Measurements from ENCODE around the gene NSDHL.
A peak's percentile ranks its signal among the peaks of the same experiment; 100 is the strongest.
"Not testable (repeated sequence)": the region's sequence is repeated elsewhere in the genome, so short reads cannot be mapped to it uniquely, and the experiment has no call there.

Gene NSDHL

DNA sequence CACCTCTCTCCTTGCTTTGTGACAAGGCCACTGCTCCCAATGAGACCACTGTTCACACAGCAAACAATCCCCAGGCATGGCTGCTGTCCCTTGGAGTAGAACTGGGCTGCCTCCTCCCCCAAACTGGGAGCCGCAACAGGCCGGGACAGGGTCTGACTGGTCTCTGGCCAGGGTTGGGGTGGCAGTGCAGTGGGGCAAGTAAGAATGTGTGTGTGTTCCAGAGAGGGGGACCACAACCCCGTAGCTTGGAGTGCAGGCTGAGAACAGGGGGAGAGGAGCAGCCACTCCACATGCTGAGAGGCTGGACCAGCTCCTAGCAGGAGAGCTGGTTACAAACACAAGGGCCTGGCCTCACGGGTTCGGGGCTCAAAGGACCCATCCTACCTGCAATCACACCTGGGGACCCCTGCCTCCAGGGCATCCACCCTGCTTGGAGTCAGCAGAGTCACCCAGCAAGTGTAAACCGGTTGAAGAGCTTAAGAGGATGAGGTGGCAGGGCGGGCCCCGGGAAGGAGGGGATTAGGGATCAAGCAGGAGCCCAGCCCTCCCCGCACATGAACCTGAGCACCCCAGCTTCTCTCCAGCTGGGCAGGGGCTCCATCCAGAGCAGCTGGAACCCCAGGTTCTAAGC is 63.2 kb downstream of the NSDHL start:
- DNase-seq (ENCODE audit: low spot score), result no peak

DNA sequence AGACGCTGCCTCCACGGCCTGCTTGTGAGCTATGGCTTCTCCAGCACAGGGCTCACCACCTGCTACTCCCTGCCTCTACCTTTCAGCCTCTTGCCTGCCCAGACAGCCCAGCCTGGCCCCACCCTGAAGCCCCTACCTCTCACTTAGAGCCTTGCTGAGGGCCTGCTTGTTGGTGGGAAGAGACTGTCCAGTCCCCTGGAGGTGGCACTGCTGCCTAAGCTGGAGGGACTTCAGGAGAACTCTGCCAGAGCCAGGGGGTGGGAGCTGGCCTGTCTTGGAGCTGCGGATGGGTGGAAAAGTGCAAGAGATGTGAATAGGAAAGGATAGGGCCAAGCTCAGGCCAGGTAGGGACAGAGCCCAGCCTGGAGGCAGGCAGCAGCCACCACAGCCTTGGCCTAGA is 64.3 kb downstream of the NSDHL start:
- DNase-seq (ENCODE audit: low spot score), result no peak

DNA sequence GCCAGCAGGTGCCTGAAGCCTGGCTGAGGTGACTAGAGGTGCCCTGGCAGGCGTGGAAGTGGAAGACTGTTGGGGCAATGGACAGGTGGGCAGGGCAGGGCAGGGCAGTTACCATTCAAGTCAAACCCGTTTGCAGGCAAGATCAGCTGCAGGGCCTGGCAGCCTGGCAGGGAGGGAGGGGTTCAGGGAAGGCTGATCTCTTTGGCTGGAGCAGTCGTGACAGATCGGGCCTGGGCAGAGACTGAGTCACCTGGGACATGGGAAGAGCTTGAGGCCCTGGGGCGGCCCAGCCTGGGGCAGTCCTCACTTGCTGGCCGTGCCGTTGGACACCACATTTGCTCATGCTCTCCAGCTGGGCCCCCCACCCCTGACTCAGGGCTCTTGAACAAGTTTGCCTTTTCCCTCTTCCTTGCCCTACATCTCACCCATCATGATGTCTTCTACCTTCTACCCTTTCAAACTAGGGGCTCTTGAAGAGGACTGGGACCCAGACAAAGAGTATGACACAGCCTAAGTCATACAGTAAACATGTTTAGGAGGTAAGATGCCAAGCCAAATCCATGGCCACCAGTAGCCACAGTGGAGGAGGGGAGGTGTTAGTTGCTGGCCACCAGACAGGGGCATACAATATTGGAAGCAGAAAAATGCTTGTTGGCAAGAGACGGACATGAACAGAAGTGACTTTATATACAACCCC is 65.0 kb downstream of the NSDHL start:
- no peak for DNase-seq (ENCODE audit: low spot score)

DNA sequence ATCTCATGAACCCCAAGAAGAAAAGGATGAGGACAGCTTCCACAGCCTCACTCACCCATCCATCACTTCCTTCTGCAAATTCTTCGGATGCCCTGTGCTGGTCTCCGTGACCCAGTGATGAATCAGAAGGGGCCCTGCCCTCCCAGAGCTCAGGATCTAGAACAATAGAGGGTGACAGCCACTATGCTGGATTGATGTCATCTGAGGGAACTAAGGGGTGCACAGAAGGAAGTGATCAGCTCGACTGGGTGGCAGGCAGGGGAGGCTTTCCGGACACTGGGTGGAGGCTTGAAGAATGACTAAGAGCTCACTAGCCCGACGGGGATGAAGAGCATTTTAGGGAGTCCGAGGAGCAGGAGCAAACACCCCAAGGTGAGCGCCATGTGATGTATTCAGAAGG is 65.6 kb downstream of the NSDHL start:
- DNase-seq (ENCODE audit: low spot score), result no peak

DNA sequence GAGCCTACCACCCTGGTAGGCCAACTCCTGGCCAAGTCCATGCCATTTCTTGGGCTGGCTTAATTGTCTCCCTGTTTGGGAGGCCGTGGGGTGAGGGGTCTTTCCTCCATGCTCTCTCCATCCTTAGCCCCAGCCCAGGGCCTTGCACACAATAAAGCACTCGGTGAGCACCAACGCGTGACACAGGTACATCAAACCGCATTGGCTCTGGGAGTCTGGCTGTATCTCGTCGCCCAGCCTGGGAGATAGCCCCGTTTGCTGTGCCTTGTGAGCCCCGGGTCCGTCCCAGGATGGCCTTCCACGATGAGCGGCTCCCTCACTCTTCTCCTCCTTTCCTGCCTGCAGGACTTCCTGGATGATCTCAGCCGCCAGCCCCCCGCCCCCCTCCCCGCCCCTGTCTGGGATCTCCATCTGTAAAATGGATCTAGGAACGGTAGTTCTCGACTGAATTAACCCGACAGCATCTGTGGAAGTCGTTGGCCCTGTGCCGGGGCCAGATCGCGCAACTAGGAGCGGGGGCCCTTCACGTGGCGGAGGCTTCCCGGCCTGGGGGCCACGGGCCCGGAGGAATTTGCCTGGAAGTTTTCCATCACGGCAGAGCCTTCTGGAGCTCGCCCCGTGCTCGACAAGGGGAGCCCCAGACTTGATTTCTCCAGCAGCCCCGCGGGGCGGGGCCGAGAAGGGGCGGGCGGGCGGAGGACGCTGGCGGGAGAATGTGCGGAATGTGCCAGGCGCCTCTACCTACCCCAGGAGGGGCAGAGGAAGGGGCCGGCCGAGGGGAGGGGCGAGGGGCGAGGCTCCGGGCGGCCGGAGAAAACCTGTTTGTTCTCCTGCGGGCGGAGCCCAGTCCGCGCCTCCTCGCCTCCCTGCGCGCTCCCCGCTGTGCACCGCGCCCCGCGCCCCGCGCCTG is 66.6 kb downstream of the NSDHL start, which contains the start of gene ZNF185:
TSS of gene ZNF185 (plus strand) at position 846 of the 910 bp plus-strand sequence. CDS start 16,423 bp downstream, outside the sequence.
- no peak for DNase-seq (ENCODE audit: low spot score)

DNA sequence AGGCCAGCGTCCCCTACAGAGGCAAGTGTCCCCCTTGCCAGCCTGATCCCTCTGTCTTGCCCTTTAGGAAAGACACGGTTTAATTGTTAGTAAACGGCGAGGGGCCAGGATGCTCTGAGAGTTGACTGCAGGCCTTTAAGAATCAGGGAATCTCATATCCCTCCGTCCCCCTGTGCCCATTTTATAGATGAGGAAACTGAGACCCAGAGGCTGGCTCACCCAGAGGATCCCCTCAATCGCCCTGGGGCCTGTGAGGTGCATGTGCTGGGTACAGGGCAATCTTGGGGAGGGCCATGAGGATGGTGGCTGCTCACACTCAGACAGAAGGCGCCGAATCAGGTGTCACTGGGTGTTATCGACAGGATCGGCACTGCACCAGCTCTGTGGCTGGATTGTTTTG is 67.6 kb downstream of the NSDHL start:
- DNase-seq (ENCODE audit: low spot score), result no peak

DNA sequence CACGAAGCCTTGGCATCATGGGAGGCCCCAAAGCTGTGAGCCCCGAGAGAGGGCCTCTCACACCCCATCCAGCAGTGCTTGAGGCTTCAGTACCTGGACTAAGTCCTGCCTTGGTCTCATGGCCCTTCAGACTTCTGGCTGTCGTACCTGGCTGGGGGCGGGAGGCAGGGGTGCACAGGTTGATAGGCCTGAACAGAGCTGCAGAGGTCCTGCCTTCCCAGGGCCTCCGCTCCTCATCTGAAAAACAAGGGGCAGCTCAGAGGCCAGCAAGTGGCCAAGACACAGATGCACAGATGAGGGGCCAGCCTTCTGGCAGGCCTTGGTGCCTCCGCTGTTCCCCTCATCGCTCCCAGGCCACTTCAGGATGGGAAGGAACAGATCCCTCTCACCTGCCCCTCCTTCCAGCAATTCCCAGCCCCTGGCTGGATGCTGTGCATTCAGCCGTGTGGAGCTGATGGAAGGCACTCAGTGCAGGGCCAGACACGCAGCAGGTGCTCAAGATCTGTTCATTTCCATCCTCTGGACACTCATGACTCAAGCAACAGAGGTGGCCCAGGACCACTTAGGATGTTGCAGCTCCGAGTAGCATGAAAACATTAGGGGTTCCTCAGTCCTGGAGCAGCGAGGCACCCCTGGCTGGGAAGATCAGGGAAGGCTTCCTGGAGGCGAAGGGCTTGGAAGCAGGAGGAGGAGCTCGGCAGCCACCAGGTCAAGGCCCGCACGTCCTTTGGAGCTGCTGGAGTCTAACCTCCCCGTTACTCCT is 68.4 kb downstream of the NSDHL start:
- DNase-seq (ENCODE audit: low spot score), result no peak

DNA sequence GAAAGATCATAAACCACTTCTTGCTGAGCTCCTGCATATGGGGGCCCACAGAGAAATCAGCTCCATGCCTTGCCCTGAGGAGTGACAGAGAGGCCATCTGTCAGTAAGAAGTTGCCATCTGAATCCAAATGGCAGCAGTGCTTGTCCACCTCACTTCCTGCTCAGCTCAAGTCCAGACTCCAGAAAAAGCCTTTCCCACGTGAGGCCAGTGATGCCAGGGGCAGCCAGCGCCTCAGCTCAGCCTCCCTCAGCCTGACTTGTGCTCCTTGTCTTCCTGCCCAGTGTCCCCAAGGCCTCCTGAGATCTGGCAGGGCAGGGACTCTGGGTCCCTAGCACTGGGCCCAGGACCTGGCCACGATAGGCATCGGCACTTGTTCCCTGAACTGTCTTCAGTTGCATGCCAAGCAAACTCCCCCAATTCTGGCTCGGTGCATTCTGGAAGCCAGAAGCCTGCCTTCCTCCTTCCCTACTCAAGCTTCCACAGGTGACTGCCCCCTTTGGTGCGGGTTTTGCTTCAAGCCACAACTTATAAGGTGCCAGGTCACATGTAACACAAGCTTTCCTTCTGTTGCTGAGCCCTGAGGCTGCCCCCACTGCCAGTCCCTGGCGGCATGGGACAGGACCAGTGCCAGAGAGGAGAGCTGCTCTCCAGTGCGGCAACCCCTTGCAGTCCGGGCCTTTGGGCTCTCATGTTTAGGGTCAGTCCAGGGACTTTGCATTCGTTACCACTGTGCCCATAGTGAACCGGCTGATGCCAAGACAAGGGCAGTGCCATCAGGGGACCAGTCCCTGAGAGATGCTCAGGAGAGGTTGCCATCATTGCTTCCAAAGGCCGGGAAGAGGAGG is 69.2 kb downstream of the NSDHL start:
- DNase-seq (ENCODE audit: low spot score), result no peak

DNA sequence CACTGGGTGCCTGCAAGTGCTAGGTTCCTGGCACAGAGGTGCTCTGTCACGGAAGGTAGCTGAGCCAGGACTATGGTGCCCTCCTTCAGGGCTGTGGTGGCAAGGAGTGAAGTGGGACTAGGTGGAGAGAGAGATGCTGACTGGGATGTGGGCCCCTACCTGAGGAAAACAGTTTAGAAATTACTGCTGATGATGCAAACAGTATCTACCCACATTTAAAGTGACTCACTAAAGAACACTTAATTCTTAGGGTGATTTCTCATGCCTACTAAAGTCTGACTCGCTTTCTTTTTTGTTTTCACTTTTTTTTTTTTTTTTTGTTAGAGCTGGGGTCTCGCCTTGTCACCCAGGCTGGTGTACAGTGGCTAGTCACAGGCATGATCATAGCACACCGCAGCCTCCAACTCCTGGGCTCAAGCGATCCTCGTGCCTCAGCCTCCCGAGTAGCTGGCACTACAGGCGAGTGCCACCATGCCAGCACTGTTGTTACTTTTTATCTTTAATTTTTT is 70.1 kb downstream of the NSDHL start:
- DNase-seq (ENCODE audit: low spot score), result no peak

DNA sequence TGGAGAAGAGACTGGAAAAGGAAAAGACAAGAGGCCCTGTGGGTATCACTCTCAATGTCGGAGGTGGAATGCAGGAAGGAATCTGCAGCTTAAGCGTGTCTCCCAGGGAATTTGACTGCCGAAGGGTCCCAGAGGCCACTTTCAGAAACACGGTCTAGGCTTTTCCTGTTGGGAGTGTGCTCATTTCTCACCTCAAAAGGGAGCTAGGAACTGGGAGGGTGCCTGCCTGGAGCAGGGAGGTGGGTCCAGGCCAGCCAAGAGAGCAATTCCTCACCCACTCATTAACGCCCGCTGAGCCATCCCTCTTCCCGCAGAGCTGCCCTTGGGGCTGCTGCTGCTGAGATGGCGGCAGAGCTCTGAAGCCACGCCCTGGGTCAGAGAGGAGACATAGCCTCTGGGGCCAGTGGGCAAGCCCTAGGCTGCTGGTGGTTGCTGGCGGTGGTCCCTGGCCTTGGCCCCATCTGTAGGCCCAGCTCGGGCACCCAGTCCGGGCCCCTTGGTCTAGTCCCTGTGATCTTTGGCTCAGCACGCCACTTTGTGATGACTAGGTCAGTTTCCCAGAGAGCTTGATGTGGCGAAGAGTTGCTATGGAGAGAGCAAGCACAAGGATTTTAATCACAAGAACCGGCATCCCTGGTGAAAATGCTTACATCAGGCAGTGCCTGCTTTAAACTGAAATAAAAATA is 71.1 kb downstream of the NSDHL start:
- DNase-seq (ENCODE audit: low spot score), result no peak

DNA sequence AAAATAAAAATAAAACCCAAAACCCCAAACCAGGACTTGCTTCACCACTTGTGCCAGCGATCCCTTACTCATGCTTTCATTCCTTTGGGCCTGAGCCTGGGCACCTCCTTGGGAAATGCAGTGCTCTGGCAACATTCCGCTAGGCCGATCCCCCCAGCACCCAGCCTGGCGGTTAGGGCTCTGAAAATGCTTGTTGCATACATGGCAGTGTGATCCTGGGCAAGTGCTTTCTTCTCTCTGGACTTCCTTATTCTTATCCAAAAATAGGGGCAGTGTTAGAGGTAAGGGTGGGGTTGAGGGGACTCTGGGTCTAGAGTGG is 71.6 kb downstream of the NSDHL start:
- DNase-seq (ENCODE audit: low spot score), result no peak

DNA sequence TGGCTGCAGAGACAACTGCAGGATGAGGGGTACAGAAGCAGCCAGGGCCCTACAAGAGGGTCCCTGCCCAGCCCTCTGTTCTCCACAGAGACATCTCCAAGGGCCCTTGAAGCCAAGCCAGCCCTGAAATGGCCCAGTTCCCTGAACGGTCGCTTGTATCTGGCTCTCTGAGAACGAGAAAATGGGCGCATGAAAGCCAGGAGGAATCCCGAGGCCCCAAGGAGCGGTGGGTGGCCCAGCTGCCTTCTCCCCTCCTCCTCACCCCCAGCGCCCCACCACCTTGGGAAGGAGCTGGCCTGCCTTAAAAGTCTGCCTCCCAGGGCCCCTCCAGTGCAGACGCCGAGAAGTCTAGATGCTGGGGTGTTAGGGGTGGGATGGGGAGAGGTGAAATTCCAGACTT is 72.7 kb downstream of the NSDHL start:
- no peak for DNase-seq (ENCODE audit: low spot score)

DNA sequence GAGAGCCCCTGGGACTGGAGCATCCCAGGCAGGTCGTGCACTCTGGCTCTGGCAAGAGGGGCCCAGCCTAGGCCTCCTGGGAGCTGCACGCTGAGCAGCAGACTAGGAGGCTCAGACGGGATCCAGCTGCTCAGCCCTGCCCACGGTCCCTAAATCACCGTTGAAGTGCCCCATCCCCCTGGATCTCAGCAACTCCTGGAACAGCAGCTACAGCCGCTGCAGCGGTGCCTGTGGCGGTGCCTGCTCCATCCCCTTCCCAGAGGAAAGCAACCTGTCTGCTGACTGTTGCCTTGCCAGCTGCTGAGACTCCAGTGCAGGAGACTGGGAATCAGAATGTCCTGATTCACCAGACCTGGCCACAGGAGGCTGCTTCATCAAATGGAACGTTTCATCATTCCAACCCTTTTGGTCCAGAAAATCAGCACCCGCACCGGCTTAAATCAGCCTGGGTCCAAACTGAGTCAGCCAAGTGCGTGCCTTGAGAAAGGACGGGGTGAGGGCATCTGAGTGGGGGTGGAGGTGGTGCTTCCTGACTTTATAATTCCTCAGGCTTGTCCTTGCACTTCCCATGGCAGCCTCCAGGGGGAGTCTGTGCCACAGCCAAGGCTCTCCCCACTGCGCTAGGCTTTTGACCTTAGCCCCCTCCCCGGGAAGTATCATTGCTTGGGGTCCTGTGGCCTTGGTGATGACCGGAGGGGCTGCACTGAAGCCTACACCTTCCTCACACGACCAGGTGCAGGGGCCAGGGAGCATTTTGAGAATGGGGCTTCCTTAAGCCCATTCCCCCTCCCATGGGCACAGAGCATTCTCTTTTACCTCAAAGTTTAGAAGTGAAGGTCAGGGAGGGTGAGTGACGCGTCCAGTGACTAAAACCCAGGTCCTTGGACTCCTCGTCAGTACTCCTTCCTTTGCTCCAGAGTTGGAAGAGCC is 73.6 kb downstream of the NSDHL start:
- DNase-seq (ENCODE audit: low spot score), result peak; percentile 84

DNA sequence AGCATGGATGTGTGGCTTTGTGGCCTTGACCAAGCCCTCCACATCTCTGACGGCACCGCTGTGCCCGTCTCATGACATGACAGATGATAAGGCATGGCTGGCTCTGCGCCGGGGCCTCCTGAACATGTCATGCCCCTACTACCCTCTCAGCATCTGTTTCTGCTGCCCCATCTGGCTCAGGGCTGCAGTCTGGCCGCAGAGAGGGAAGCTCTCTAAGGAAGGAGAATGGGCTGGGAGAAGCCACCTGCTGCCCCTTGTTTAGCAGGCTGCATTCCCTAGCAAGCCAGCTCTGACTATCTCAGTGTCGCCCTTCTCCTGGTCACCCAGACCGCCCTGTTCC is 74.2 kb downstream of the NSDHL start:
- no peak for DNase-seq (ENCODE audit: low spot score)

DNA sequence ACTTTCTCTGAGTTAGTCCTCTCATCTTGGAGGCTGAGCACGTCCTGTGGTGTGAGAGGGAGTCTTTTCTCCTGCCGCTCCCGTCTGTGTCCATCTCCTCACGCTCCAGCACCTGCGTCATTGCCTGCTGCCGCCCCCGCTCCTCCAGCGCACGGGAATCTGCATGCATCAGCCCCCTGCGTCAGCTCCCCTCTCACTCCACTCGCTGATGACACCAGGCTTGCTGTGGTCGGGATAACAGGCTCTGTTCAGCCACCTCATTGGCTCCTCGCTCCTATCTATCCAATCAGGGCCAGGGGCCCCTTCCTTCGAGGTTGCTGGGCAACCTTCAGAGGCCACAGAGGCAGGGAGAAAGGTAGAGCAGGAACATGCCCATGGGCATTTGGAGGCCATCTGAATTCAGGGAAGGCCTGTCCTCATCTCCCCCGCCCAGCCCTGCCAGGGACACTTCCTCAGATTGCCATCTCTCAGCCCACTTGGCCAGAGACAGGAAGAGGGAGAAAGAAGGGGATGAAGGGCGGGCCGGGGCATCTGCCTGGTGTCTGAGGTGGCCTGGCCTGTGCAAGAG is 76.3 kb downstream of the NSDHL start:
- peak; percentile 50 for DNase-seq (ENCODE audit: low spot score)

DNA sequence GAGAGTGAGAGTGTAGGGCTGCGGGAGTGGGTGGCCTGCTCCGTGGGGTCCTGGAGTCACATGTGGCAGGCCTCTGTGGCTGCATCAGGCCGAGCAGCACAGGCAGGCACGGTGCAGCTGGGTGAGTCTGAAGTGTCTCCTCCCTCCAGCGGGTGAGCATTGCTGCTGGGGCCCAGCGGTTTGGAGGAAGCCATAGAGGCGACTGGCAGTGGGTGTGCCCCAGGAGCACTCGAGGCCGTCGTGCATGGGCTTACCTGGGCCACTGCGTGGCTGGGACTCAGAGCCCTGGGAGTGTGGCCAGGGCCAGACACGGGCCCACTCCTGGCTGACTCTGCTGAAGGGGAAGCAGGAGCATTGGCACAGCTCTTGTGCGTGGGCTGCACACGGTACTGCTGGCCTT is 77.6 kb downstream of the NSDHL start:
- DNase-seq (ENCODE audit: low spot score), result no peak

DNA sequence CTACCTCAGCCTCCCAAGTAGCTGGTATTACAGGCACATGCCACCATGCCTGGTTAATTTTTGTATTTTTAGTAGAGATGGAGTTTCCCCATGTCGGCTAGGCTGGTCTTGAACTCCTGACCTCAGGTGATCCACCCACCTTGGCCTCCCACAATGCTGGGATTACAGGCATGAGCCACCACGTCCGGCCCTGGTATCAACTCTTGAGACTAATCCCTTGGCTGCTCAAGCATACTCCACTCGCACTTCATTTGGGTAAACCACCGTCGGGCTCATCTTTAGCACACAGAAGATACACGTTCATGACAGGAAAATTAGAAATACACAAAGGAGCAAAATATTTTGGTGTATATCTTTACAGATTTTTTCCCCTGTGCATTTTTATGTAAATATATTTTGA is 79.2 kb downstream of the NSDHL start:
- not testable (repeated sequence) for DNase-seq (ENCODE audit: low spot score)

DNA sequence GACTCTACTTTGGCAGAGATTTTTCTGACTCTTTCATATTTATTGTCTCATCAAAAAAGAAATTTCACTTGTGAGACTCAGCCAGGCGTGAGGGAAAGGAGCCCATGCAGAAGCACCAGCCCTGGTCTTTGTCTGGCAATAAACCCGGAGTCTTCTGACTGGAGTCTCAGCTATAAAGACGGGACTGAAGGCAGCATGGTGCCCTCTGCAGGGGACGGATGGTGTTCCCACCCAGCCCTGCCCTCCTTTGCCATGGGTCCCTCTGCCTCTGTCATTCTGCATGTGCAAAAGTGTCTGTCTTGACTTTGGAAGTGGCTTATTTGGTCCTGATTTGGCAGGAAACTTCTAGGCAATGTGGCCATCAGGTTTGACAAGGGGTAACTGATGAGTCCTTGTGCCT is 81.2 kb downstream of the NSDHL start:
- DNase-seq (ENCODE audit: low spot score), result no peak

DNA sequence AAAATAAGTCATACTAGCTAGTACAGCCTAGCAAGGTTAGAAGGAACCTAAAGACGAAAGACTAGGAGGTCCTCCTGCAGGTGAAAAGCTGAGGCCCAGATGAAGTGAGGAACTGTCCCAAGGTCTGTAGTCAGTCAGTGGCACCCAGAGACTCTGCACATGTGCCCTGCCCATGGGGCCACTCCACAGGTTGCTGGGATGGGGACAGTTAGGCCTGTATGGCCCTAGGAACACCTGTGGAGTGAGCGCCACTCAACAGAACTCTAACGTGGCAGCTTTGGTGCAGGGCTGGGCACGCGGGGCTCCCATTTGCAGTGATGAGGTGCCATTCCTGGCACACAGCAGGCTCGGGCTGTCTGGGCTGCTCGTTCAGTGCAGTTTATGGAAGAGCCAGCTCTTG is 81.8 kb downstream of the NSDHL start:
- no peak for DNase-seq (ENCODE audit: low spot score)
